ENCODE results near the gene ZBTB46.

DNA sequence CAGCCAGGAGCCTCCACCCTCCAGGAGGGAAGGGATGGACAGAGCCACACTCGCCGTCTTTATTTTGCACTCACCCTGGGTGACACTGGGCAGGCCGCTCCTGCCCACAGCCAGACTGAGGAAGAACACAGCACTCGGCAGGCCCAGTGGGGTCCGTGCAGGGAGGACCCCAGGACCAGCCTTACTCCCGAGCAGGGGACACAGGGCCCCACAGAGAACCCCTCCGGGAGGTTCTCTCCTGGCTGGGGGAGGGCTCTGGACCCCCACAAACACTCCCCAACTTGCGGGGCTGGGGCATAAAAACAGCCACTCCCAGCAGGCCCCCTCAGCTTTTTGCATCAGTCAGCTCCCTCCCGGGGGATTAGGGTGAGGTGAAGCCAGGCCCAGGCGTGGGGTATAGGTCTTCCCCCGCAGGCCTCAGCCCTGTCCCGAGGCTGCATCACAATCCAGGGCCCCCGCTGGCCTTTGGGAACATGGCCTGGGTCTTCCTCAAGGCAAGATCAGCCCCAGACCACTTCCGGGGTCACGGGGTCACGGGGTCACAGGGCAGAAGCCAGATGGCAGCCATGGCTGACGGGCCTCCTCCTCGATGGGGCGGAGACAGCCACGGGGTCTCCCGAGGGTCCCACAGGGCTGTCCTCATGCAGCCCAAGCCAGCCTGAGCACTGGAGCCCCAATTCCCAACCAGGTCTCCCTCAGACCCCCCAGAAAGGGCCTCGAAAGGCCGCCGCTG is 131.4 kb downstream of the ZBTB46 start:
- TF ChIP-seq, protein P1, sequence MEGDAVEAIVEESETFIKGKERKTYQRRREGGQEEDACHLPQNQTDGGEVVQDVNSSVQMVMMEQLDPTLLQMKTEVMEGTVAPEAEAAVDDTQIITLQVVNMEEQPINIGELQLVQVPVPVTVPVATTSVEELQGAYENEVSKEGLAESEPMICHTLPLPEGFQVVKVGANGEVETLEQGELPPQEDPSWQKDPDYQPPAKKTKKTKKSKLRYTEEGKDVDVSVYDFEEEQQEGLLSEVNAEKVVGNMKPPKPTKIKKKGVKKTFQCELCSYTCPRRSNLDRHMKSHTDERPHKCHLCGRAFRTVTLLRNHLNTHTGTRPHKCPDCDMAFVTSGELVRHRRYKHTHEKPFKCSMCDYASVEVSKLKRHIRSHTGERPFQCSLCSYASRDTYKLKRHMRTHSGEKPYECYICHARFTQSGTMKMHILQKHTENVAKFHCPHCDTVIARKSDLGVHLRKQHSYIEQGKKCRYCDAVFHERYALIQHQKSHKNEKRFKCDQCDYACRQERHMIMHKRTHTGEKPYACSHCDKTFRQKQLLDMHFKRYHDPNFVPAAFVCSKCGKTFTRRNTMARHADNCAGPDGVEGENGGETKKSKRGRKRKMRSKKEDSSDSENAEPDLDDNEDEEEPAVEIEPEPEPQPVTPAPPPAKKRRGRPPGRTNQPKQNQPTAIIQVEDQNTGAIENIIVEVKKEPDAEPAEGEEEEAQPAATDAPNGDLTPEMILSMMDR (conservative IDR thresholded peaks at IDR 0.05), result no peak
- TF ChIP-seq EZH2 (IDR thresholded peaks at IDR 0.05; ENCODE audit: low read depth), result no peak
